ENCODE measurements around the gene ZRANB3. TPM values are rescaled to one million over a fixed set of nuclear protein-coding genes. Genes with fewer than 3 reads are reported as not detected.
A peak's percentile ranks its signal among the peaks of the same experiment; 100 is the strongest.
"Not testable (repeated sequence)": the region's sequence is repeated elsewhere in the genome, so short reads cannot be mapped to it uniquely, and the experiment has no call there.

Gene ZRANB3
- total and polyA plus RNA-seq, 2 donors (not counting 1 experiment from before 2014, with no cell fraction given) = 4.8 to 7.4 TPM

- H3K4me1 ChIP-seq (ENCODE audit: control insufficient read depth, extremely low read depth, insufficient read depth, low read length) = no peaks in the 10 kb centered on the region
- no peaks in the 10 kb centered on the region for H3K9me3 ChIP-seq (ENCODE audit: control insufficient read depth, insufficient read depth, low read depth, low read length)
- H4K20me1 ChIP-seq (ENCODE audit: control insufficient read depth, extremely low read depth, insufficient read depth, low read length) = no peaks in the 10 kb centered on the region
- peaks cover 2% of the 10 kb centered on the region for H3K79me2 ChIP-seq (ENCODE audit: control insufficient read depth, insufficient read depth, low read length)
- no peak overlapping the region for H3K27ac ChIP-seq (ENCODE audit: insufficient read depth, low read length)
- H3K4me3 ChIP-seq (replicated peaks in 1 of 4; ENCODE audit: control extremely low read depth in 1 of 4, insufficient read depth in 1 of 4, low read depth in 3 of 4, low read length in 4 of 4) = no peak overlapping the region
- no peak overlapping the region for H3K9ac ChIP-seq (ENCODE audit: insufficient read depth, low read length)
- H3K36me3 ChIP-seq (ENCODE audit: control insufficient read depth, insufficient read depth, low read length) = no peaks in the 10 kb centered on the region
- H3K4me2 ChIP-seq (ENCODE audit: extremely low read depth, insufficient read depth, low read length) = no peak overlapping the region
- TF ChIP-seq EZH2 (IDR thresholded peaks at IDR 0.05; ENCODE audit: low read length, missing control alignments) = no peak
- H3K27me3 ChIP-seq (ENCODE audit: control insufficient read depth, insufficient read depth, low read length) = no peaks in the 10 kb centered on the region
- no peak for DNase-seq (ENCODE audit: low read depth in 2 of 2)
- H2AFZ ChIP-seq (ENCODE audit: low read length) = no peak overlapping the region
Observed at GRCh38 chr2:135547311-135547710, 16.3 kb upstream of the ZRANB3 start.

GRCh38 chr2:135546436-135546835, 15.4 kb upstream of the ZRANB3 start:
- no peaks in the 10 kb centered on the region for H3K36me3 ChIP-seq (ENCODE audit: control insufficient read depth, insufficient read depth, low read length)
- H4K20me1 ChIP-seq (ENCODE audit: control insufficient read depth, extremely low read depth, insufficient read depth, low read length) = no peaks in the 10 kb centered on the region
- no peak overlapping the region for H2AFZ ChIP-seq (ENCODE audit: low read length)
- H3K4me3 ChIP-seq (replicated peaks in 1 of 4; ENCODE audit: control extremely low read depth in 1 of 4, insufficient read depth in 1 of 4, low read depth in 3 of 4, low read length in 4 of 4) = no peak overlapping the region
- H3K9me3 ChIP-seq (ENCODE audit: control insufficient read depth, insufficient read depth, low read depth, low read length) = no peaks in the 10 kb centered on the region
- no peaks in the 10 kb centered on the region for H3K4me1 ChIP-seq (ENCODE audit: control insufficient read depth, extremely low read depth, insufficient read depth, low read length)
- no peak overlapping the region for H3K27ac ChIP-seq (ENCODE audit: insufficient read depth, low read length)
- no peak for DNase-seq (ENCODE audit: low read depth in 2 of 2)
- H3K9ac ChIP-seq (ENCODE audit: insufficient read depth, low read length) = no peak overlapping the region
- TF ChIP-seq CTCF (conservative IDR thresholded peaks at IDR 0.05 in 1 of 2, IDR thresholded peaks at IDR 0.05 in 1 of 2; ENCODE audit: low read depth in 1 of 2, low read length in 2 of 2) (no peak), EZH2 (IDR thresholded peaks at IDR 0.05; ENCODE audit: low read length, missing control alignments) (no peak)
- no peaks in the 10 kb centered on the region for H3K27me3 ChIP-seq (ENCODE audit: control insufficient read depth, insufficient read depth, low read length)
- peaks cover 2% of the 10 kb centered on the region for H3K79me2 ChIP-seq (ENCODE audit: control insufficient read depth, insufficient read depth, low read length)
- no peak overlapping the region for H3K4me2 ChIP-seq (ENCODE audit: extremely low read depth, insufficient read depth, low read length)

- H3K9ac ChIP-seq (ENCODE audit: insufficient read depth, low read length); H3K27ac ChIP-seq (ENCODE audit: insufficient read depth, low read length); H2AFZ ChIP-seq (ENCODE audit: low read length); H3K36me3 ChIP-seq (ENCODE audit: control insufficient read depth, insufficient read depth, low read length); H4K20me1 ChIP-seq (ENCODE audit: control insufficient read depth, extremely low read depth, insufficient read depth, low read length); H3K4me3 ChIP-seq (replicated peaks in 1 of 4; ENCODE audit: control extremely low read depth in 1 of 4, insufficient read depth in 1 of 4, low read depth in 3 of 4, low read length in 4 of 4); H3K4me2 ChIP-seq (ENCODE audit: extremely low read depth, insufficient read depth, low read length); H3K27me3 ChIP-seq (ENCODE audit: control insufficient read depth, insufficient read depth, low read length); H3K9me3 ChIP-seq (ENCODE audit: control insufficient read depth, insufficient read depth, low read depth, low read length); DNase-seq (ENCODE audit: low read depth in 2 of 2); H3K4me1 ChIP-seq (ENCODE audit: control insufficient read depth, extremely low read depth, insufficient read depth, low read length): not testable (repeated sequence)
- H3K79me2 ChIP-seq (ENCODE audit: control insufficient read depth, insufficient read depth, low read length) = peaks cover 41% of the 10 kb centered on the region
Observed at GRCh38 chr2:135533545-135533944, 2.5 kb upstream of the ZRANB3 start.

- H3K79me2 ChIP-seq (ENCODE audit: control insufficient read depth, insufficient read depth, low read length) = peaks cover 37% of the 10 kb centered on the region
- peak overlapping the region; percentile 26 to 89 (median 64) for H3K4me3 ChIP-seq (replicated peaks in 1 of 4; ENCODE audit: control extremely low read depth in 1 of 4, insufficient read depth in 1 of 4, low read depth in 3 of 4, low read length in 4 of 4)
- TF ChIP-seq CTCF (conservative IDR thresholded peaks at IDR 0.05 in 1 of 2, IDR thresholded peaks at IDR 0.05 in 1 of 2; ENCODE audit: low read depth in 1 of 2, low read length in 2 of 2) (no peak), EZH2 (IDR thresholded peaks at IDR 0.05; ENCODE audit: low read length, missing control alignments) (no peak)
- H3K4me2 ChIP-seq (ENCODE audit: extremely low read depth, insufficient read depth, low read length) = peak overlapping the region; percentile 79
- no peak overlapping the region for H2AFZ ChIP-seq (ENCODE audit: low read length)
- no peaks in the 10 kb centered on the region for H3K9me3 ChIP-seq (ENCODE audit: control insufficient read depth, insufficient read depth, low read depth, low read length)
- no peaks in the 10 kb centered on the region for H3K36me3 ChIP-seq (ENCODE audit: control insufficient read depth, insufficient read depth, low read length)
- H3K4me1 ChIP-seq (ENCODE audit: control insufficient read depth, extremely low read depth, insufficient read depth, low read length) = peaks cover 3% of the 10 kb centered on the region
- H3K27me3 ChIP-seq (ENCODE audit: control insufficient read depth, insufficient read depth, low read length) = no peaks in the 10 kb centered on the region
- H3K9ac ChIP-seq (ENCODE audit: insufficient read depth, low read length) = no peak overlapping the region
- H4K20me1 ChIP-seq (ENCODE audit: control insufficient read depth, extremely low read depth, insufficient read depth, low read length) = no peaks in the 10 kb centered on the region
- DNase-seq (ENCODE audit: low read depth in 2 of 2) = peak; percentile 4 to 21
- H3K27ac ChIP-seq (ENCODE audit: insufficient read depth, low read length) = no peak overlapping the region
Observed at GRCh38 chr2:135532581-135532980, 1.6 kb upstream of the ZRANB3 start.
